GM21529 (cell line): ENCODE measurements around the gene SLC44A1.

Experiments
- ATAC-seq: cut with Tn5 transposase; IDR thresholded peaks from one replicate; pipeline ENCODE4 v1.9.1; 2021; ENCODE audit not compliant: unreplicated experiment

Gene SLC44A1

DNA sequence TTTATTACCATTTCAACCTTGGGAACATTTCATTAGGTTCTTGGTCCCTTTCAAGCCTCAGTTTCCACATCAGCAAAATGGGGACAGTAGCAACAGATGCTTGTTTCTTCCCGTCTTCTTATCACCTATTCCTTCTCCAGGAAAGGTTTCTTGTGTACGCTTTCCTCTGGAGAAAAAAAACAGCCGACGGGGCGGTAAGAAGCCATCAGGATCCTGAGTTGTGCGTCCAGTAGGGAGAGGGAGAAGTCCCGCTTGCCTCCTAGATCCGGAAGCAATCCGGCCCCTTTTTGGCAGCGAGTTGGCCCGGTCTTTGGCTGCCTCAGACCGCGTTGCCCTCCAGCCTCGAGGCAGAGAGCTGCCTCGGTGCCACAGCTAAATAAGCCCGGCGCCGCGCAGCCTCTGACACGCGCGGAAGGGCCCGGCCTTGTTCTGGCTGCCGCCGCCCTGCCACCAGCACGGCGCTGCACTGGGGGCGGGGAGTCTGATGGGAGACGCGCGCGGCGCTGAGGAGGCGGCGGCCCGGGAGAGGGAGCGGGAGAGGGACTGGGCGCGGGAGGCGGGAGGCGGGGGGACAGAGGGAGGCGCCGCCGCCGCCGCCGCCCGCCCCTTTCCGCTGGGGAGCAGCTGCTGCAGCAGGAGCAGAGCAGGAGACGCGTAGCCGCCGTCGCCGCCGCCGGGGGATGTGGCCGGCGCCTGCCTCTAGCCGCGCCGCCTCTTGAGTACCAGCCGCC is at the start of gene SLC44A1:
Gene SLC44A1 (plus strand): TSS at position 649 of the 731 bp plus-strand sequence. CDS start 218 bp downstream, outside the sequence.
- peak; percentile 86 for ATAC-seq

DNA sequence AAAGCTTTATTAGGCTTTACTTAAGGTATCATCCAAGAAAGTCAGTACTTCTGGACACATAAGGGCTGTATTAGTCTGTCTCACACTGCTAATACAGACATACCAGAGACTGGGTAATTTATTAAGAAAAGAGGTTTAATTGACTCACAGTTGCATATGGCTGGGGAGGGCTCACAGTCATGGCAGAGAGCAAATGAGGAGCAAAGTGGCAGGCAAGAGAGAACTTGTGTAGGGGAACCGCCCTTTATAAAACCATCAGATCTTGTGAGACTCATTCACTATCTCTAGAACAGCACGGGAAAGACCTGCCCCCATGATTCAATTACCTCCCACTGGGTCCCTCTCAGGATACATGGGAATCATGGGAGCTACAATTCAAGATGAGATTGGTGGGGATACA is 49.2 kb upstream of the SLC44A1 start:
- no peak for ATAC-seq

DNA sequence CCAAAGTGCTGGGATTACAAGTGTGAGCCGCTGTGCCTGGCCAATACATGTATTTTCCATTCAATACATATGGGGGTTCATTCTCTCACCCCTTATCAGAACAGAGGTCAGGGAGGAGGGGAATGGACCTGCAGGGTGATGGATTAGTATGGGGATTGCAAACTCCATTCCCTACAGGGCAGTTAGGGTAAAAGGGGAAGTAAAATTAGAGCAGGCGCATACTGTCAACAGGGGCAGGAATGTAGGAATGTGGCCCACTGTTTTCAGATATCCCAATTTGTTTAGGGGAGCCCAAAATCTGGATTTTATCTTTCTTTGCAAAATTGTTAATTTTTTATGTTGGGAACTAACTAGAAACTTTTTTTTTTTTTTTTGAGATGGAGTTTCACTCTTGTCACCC is 46.4 kb upstream of the SLC44A1 start:
- no peak for ATAC-seq

DNA sequence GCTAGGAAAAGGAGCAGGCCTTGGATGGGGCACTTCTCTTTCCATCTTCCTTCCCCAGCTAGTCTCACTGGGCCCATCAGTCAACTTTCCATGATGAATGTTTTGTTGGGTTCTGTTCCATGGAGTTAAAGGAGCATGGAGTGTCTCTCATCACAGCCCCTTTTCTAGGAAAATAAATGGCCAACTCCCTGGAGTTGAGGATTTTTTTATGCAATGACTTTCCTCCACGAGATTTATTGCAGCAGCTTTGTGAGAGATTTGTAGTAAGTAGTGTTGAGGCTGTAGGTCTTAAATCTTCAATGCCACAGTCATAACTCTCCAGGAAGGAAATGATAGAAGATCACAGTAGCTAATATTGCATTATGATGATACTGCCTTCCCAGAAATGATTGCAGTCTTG is 45.6 kb upstream of the SLC44A1 start:
- no peak for ATAC-seq

DNA sequence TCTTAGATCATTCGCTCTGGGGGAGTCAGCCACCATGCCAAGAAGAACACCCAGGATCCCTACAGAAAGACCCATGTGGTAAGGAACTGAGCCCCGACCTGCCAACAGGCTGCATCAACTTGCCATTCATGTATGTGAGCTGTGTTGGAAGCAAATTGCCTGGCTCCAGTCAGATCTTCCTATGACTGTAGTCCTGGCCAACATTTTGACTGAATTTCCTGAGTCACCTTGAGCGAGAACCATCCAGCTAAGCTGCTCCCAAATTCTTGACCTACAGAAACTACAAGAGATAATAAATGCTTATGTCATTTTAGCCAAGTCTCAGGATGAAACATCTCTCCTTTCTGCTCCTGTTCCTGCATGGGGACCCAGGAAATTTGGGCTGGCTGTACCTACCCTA is 40.0 kb upstream of the SLC44A1 start:
- ATAC-seq: no peak

DNA sequence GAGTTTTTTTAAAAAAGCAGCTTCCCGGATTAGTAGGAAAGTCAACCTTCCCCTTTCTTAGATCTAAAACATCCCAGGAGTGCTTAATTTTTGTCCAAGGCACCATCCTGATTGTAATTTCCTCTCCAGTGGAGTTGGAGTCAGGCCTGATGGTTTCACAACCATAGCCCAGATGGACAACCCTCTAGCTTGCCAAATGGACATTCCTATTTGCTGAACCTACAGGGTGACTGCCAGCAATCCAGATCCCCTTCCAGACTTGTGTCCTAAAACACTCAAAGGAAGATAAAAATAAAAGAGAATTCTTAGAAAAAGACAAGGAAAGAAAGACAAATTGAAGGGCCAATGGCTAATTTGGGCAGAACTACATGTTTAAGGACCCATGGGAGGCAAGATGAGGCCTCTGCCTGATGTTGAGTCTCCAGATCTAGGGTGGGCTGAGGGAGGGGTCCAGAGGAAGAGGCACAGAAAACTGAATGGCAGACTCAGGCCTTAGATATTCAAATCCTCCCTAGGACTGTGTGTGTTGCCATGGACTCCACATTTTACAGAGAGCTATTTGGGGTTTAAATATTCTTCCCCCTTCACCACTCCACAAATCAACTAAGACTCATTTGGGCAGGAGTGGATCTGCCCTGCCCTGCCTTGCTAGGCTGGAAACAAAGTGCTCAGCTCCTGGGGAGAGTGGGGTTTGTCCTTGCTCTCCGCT is 38.5 kb upstream of the SLC44A1 start:
- ATAC-seq: no peak

DNA sequence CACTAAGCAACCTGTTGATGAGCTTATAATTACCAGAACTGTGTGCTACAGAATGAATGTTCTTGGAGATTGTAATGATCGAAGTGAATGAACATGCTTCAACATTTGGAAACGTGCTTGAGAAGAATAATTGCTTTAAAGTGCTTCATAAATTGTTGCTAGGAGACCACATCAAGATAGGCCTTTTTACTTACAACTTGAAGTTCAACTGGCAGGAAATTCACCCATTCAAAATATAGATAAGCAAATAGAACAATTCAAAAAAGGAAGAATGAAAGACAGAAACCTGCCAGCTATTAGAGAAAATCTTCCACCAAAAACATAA is 38.0 kb upstream of the SLC44A1 start:
- ATAC-seq: no peak

DNA sequence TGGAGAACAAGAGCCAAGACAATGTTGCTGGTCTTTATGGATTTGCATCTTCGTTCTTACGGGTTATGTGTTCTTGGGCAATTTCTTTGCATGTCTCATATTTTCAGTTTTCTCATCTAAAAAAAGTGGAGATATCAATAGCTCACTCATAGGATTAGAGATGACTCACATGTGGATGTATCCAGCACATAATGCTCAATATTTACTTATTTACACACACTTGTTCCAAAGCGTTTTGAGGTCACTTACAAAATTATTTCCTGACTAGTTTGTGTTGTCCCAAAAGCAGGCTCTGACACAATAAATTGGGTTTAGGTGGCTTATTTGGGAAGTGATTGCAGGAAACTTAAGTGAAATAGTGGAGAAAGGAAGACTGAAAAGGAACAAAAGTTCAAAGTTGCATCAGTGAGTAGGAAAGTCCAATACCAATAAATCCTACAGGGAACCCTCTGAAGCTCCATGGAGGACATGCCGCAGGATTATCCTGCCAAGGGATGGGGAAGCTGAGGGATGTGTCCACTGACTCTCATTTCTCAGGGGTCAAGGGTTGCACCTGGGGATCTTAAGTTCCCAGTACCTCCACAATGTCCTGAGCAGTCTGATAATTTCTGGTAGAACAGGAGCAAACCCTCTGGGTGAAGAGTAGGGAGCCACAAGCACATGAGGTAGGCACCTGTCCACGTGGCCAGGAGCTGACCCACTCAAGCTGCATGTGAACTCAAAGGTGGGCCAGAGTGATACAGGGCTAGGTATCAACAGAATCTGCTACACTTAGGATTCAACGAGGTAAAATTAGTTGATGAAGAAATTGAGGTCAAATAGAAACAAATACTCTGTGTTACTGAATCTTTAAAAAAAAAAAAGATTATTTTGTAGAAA is 37.4 kb upstream of the SLC44A1 start:
- ATAC-seq: no peak

DNA sequence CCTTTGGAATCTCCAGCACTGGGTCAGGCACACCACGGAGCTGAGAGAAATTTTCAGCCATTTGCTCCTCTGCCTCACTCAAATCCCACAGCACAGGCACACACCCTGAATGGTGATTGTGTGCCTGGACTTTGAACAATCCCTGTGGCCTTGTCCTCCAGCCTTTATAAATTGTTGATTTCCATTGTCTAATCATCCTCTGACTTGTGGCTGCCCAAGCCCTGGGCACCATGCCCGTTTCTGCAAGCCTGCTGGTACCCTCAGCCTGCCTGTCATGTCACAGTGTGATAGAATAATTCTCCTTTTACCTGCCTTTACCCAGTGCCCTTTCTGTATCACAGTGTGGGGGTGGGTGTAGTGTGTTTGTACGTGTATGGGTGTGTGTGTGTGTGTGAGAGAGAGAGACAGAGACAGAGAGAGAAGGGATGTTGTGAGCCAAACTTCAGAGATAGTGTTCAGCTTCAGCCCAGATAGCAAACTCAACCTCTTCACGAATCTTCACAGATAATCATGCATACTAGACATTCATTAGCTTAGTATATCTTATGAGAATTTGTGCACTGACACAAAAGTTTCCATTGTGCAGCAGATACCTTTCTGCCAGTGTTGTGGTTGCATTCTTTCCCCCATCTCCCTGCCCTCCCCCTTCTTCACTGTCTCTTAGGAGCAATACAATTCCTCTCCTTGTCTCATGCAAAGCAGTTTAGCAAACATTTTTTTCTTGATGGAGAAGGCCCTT is 27.8 kb upstream of the SLC44A1 start:
- no peak for ATAC-seq

DNA sequence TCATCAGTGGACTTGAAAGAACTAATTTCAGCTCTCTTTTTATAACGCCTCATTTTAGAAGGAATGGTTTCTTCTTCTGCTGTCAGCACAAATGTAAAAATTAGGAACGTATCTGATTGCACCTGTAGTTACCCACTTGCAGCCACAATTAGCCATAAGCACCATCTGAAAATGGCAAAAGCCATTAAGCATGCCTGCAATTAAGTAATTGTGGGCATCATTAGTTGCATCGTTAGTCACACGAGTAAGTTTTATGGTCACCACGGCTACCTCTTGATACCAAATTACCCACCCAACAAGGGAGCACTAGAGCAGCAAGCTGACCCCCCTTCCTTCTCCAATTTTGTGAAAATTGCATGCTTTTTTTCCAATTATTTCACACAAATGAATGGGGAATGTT is 25.8 kb upstream of the SLC44A1 start:
- ATAC-seq: no peak

DNA sequence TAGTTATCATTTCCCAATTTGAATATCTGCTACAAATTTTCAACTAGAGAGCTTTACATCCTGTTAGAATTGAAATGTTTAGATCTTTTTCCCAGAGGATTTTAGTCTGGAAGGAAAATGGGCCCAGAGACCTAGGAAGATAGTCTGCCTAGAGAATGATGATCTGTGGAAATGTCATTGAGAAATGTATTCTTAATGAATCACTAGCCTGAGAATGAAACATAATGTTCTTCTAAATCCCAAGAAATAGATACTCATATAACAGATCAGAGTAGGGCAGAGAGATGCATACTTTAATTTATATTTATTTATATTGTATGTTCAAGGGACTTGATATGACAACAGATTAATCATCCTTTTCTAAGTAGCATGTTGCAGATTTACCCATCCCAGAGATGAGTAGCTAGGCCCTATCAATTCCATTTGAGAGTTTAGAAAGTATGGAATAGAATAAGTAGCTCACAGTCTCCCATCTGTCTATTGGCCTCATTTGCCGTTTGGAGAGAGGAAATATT is 25.1 kb upstream of the SLC44A1 start:
- no peak for ATAC-seq

DNA sequence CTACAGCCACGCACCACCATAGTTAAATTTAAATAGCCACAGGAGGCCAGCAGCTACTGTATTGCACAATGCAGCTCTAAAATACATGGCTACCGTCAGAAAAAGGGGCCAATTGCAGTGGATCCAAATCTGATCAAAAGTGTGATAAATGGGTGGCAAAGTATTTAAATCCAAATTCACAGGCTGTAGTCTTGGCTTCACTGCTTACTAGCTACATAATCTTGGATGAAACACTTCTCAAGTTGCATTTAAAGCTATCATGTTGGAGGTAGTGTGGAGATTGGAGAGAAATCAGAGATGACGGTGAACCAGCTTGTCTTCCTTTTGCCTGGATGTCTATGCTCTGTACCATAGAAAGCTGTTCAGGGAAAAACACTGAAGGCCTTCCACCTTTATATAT is 24.0 kb upstream of the SLC44A1 start:
- no peak for ATAC-seq

DNA sequence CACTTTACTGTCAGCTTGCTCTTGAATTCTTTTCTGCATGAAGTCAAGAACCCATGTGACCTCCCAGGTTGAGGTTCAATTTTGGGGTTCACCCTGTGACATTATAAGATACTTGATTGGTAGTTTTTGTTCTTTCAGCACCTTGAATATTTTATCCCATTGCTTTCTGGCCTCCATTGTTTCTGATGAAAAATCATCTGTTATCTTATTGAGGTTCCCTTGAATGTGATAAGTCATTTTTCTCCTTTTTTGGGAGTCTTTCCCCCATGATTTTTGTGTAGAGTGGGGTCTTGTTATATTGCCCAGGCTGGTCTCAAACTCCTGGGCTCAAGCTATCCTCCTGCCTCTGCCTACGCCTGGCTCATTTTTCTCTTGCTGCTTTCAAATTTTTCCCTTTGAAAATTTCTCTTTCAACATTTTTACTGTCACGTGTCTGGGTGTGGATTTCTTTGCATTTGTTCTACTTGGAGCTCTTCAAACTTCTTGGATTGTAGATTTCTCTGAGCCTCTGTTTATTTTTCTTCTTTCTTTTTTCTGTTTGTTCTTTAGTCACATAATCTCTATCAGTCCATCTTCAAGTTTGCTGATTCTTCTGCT is 20.8 kb upstream of the SLC44A1 start:
- no peak for ATAC-seq

DNA sequence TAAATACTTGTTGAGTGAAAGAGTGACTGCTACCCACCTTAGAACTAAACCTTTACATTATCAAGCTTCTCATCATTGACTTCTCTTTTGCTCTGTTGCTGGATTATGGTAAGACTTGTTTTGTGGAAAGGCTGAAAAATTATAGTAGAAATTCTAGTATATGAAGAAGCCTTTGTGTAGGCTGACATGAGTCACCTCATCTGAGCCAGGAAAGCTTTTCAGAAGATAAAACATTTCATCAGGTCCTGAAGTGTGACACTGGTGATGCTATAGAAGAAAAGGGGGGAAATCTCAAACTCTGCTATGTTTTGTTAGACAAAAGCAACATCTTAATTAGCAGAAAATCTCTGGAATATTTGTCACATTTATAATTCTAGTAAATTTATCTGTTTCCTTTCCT is 18.4 kb upstream of the SLC44A1 start:
- no peak for ATAC-seq

DNA sequence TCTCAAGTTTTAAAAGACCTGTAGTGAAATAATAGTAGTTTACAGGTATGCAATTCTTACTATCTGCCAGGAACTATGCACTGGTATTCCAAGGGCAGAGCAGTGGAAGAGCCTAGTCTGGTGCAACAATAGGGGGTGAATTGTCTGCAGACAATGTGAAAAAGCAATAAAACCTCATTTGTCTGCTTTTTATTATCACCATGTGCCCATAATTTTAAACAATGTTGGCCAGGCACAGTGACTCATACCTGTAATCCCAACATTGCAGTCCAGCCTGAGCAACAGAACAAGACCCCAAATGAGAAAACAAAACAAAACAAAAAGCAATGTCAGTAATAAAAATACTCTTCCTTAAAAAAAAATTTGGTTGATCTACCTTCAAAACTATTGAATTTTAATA is 12.2 kb upstream of the SLC44A1 start:
- ATAC-seq: no peak

DNA sequence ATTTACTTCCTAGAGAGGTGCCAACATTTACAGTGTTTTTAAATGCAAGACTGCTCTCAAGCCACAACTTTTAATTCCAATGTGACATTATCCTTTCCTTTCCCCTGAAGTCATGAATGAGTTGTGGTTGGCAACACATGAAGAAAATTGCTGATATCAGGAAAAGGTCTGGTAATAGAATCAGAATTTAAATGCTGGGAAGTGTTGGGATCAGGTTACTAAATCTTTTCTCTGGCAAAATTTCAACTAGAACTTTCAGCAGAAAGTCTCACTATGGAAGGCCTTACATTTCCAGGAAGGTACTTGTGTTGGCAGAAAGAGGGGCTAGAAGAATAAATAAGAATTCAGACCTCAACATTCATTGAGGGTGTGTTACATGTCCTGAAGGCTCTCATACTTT is 10.6 kb upstream of the SLC44A1 start:
- ATAC-seq: no peak

DNA sequence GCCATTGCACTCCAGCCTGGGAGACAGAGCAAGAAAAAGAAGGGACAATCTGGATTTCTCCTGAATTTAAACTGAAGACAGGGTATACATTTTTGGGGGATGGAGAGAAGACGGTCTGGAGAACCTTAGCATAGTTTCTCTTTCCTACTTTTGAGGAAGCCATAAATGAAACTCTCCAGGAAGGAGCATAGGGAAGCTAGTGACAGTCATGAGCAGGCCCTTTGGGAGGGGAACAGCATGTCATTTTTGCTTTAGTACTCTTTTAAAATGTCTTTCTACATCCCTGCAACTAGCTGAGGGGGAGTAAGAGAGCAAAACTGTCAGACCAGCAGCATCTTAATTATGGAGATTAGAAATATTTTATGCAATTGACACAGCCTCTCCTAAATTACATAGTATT is 8.2 kb upstream of the SLC44A1 start:
- no peak for ATAC-seq

DNA sequence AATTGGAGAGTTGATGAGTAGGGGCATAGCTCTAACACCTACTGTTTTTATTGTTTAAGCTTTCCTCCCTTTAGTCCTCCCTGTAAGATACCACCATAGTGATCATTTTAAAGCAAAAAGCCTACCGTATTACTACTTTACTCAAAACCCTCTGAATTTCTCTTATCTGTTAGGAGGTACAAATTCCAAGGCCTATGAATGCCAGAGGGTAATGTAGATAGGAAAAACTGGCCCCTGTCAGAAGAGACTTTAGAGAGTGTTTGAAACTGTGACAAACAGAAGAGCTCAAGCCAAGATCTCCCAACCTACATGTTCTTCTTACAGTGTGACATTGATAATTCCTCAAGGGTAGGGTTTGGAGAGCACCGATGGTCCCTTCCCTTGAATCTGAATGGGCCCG is 7.2 kb upstream of the SLC44A1 start:
- no peak for ATAC-seq

DNA sequence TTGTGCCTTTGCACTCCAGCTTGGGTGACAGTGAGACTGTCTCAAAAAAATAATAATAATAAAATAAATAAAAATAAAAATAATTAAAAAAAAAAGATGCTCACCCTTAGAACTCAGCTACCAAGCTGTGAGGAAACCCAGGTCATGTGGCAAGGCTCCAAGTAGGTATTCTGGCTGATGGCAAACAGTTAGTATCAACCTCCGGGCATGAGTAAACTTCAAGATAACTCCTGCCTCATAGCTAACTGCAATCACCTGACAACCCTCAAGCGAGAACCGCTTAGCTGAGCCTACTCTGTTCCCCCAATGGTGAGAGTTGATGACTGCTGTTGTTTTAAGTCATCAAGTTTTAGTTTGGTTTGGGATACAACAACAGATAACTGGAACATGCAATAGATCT is 6.1 kb upstream of the SLC44A1 start:
- ATAC-seq: no peak

DNA sequence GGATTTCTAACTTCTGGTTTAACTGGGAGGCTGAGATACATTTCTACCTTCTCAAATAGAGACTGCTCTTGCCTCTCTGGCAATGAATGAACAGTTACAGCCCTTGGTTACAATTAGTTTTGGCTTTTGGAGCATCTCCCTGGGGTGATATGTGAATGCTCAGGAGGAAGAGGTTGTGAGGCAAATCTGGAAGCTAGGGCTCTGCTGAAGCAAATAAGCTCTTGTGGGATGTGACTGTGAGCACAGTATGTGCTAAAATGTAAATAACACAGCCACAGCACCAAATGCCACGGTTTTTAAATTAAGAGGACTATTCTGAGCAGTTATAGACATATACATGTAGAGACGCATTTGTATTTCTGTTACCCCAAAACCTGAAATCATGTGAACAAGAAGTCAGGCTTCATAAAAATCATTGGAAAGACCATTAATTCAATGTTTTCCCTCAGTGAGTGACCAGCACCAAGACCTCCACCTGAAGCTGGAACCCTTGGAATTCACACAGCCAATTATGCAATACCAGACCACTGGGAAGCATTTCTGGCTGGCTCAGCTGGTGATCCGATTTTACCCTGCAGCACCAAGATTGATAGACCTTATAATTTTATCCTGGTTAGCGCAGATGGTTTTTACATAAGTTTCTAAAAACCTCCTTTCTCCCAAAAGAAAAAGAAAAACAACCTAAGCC is 3.0 kb upstream of the SLC44A1 start:
- no peak for ATAC-seq
